ENCODE measurements around the gene NASP. TPM values are rescaled to one million over a fixed set of nuclear protein-coding genes. Genes with fewer than 3 reads are reported as not detected.

NASP gene
- total RNA-seq, 1 experiment from 2014 or later = 514 TPM

- no CpG with 5 or more reads among the region's 1 CpG for WGBS (ENCODE audit: extremely low coverage, insufficient read length, low lambda C conversion rate)
- no peak overlapping the region for H2BK120ac ChIP-seq (ENCODE audit: low read depth, low read length, poor library complexity, severe bottlenecking)
Measured at GRCh38 chr1:45640293-45640692, 56.5 kb downstream of the NASP start.

More at GRCh38 chr1:45640293-45640692, 56.5 kb downstream of the NASP start:
- Histone ChIP-seq H3T11ph (ENCODE audit: low read length) (no peak overlapping the region), H4K8ac (replicated peaks; ENCODE audit: insufficient read length, low read depth, low read length) (no peak overlapping the region), H2AK5ac (ENCODE audit: insufficient read length, low read length) (no peak overlapping the region), H3K9ac (ENCODE audit: extremely low read depth, insufficient read length, low read length) (no peak overlapping the region), H3K9me3 (ENCODE audit: control insufficient read depth, low read depth, low read length) (no peaks in the 10 kb centered on the region), H2BK5ac (ENCODE audit: insufficient read length, low read length) (no peak overlapping the region), H4K20me1 (ENCODE audit: control insufficient read depth, insufficient read depth, insufficient read length) (no peaks in the 10 kb centered on the region), H3K4me1 (ENCODE audit: insufficient read depth, low read length) (no peaks in the 10 kb centered on the region), H2AFZ (ENCODE audit: low read length) (no peak overlapping the region), H3K79me1 (ENCODE audit: insufficient read depth, low read depth, low read length, poor library complexity, severe bottlenecking) (no peaks in the 10 kb centered on the region), H3K27me3 (ENCODE audit: insufficient read depth, low read length) (no peaks in the 10 kb centered on the region), H3K56ac (ENCODE audit: insufficient read length, low read depth, low read length) (no peak overlapping the region), H2BK12ac (ENCODE audit: insufficient read length, low read depth, low read length) (no peak overlapping the region), H2BK20ac (ENCODE audit: low read depth, low read length, poor library complexity, severe bottlenecking) (no peak overlapping the region), H4K5ac (ENCODE audit: insufficient read length, low read depth, low read length) (no peak overlapping the region), H3K4me2 (ENCODE audit: insufficient read depth, insufficient read length, low read length) (no peak overlapping the region), H3K14ac (ENCODE audit: insufficient read depth, low read length) (no peak overlapping the region), H3K79me2 (ENCODE audit: insufficient read depth, low read length) (no peaks in the 10 kb centered on the region), H3K27ac (ENCODE audit: insufficient read length, low read depth, low read length) (no peak overlapping the region), H3K18ac (ENCODE audit: insufficient read length, low read depth, low read length) (no peak overlapping the region), H3K23ac (ENCODE audit: insufficient read length, low read depth, low read length) (no peak overlapping the region), H3K23me2 (ENCODE audit: insufficient read length, low read depth, low read length, poor library complexity, severe bottlenecking) (no peaks in the 10 kb centered on the region), H3K4ac (ENCODE audit: low read depth, low read length) (no peak overlapping the region), H2BK15ac (ENCODE audit: low read depth, low read length) (no peak overlapping the region), H4K91ac (ENCODE audit: insufficient read length, low read depth, low read length) (no peak overlapping the region)
- Mint-ChIP-seq H3K27me3 (ENCODE audit: low read depth) (no peaks in the 10 kb centered on the region), H3K4me3 (no peak overlapping the region), H3K9me3 (no peaks in the 10 kb centered on the region), H3K4me1 (no peaks in the 10 kb centered on the region), H3K27ac (no peak overlapping the region; a peak in 1 of 7 replicates), H3K36me3 (ENCODE audit: insufficient read depth in 1 of 3, low read depth in 3 of 3) (peaks cover 18 to 36% (median 35%) of the 10 kb centered on the region in 3 experiments; a peak in 6 of 7 replicates)
- TF ChIP-seq, protein P1, sequence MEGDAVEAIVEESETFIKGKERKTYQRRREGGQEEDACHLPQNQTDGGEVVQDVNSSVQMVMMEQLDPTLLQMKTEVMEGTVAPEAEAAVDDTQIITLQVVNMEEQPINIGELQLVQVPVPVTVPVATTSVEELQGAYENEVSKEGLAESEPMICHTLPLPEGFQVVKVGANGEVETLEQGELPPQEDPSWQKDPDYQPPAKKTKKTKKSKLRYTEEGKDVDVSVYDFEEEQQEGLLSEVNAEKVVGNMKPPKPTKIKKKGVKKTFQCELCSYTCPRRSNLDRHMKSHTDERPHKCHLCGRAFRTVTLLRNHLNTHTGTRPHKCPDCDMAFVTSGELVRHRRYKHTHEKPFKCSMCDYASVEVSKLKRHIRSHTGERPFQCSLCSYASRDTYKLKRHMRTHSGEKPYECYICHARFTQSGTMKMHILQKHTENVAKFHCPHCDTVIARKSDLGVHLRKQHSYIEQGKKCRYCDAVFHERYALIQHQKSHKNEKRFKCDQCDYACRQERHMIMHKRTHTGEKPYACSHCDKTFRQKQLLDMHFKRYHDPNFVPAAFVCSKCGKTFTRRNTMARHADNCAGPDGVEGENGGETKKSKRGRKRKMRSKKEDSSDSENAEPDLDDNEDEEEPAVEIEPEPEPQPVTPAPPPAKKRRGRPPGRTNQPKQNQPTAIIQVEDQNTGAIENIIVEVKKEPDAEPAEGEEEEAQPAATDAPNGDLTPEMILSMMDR (conservative IDR thresholded peaks at IDR 0.05) = no peak
- DNase-seq = no peak

Measured in H9 (cell line).